GM12873 (cell line): ENCODE data around the gene MTPN.

Experiments
- TF ChIP-seq, protein P1 (sequence below): IDR thresholded peaks from 2 replicates; pipeline ENCODE4 v1.5.1; 2012; ENCODE audit warnings: low read depth, mild to moderate bottlenecking, moderate library complexity, low read length, control low read depth; ENCODE audit not compliant: insufficient read depth; ENCODE audit errors: missing control alignments

The MTPN gene

DNA sequence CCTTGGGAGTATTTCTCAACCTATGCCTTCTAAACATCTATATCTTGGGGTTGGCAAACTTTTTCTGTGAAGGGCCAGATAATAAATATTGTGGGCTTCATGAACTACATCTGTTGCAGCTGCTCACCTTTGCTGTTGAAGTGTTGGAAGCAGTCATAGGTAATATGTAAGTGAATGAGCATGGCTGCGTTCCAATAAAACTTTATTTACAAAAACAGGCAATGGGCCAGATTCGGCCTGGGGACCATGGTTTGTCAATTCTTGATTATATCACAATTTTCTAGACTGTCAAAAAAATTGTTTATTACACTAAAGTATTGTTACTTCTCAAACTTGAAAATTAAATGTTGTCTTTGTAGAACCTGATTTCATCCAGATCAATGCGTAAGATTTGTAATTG is 54.9 kb downstream of the MTPN start:
- TF ChIP-seq, protein P1, sequence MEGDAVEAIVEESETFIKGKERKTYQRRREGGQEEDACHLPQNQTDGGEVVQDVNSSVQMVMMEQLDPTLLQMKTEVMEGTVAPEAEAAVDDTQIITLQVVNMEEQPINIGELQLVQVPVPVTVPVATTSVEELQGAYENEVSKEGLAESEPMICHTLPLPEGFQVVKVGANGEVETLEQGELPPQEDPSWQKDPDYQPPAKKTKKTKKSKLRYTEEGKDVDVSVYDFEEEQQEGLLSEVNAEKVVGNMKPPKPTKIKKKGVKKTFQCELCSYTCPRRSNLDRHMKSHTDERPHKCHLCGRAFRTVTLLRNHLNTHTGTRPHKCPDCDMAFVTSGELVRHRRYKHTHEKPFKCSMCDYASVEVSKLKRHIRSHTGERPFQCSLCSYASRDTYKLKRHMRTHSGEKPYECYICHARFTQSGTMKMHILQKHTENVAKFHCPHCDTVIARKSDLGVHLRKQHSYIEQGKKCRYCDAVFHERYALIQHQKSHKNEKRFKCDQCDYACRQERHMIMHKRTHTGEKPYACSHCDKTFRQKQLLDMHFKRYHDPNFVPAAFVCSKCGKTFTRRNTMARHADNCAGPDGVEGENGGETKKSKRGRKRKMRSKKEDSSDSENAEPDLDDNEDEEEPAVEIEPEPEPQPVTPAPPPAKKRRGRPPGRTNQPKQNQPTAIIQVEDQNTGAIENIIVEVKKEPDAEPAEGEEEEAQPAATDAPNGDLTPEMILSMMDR: no peak

DNA sequence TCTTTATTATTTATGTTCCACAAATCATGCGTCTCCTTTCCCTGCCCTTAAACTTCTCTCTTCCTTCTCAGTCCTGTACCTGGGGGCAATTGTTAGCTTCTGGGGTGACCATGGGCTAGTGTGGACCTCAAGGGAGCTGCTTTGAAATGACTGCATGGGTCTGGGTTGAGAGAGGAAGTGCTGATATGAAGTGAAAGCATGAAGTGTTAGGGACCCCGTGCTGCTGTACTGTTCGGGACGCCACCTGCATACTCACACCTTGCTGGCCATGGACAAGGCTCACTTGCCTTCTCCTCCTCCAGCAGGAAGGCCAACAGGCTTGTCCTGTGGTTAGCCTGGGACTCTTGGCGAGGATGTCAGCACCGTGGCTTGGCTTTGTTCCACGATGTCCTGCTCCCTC is 56.7 kb downstream of the MTPN start:
- TF ChIP-seq, protein P1: no peak

DNA sequence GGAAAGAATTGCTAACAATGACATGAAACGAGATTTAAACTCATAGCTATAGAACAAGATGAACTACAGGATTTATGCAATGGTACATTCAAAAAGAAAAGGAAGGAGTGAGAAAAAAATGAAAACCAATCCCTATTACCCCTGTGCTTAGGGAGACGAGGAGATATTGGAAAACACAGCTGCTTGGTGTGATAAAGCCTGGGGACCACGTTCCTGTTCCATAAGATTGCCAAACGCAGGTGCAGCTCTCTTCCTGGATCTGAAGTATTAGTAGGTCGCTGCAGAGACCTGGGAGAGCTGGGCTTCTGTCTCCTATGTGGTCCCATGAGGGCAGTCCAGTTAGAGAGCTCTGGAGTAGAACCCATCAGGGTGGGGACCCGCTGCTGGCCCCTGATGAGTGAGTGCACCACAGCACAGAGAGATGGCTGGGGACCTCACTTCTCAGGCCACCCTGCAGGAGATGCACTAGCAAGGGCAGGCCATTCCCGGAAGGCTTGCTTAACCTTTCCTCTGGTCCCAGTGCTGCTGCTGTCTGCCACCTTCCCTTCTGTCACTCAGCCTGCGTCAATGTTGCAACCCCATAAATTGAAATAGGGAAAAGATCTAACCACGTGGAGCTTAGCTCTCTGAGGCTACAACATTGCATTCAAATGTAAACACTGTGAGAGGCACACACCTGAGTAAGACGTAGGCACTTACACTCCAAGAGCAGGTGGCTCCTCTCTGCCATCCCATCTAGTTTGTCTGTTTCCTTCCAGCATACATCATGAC is 57.9 kb downstream of the MTPN start:
- TF ChIP-seq, protein P1: no peak

DNA sequence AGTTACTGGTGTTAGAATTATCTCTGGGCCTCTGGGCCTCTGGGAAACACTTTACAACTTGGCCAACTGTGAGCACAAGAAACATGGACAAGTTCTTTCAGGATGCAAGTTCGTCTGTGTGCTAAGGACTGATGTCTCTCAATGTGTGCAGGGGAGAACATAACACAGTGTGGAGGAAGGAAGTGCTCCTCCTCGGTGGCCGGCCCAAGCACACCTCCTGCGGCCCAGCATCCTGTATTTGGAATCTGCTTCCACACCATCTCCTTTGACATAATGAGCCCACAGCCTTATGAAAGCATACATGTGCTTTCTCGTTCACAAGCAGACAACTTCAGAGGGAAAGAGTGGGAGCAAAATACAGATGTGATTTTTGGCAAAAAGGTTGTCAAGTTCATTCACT is 59.0 kb downstream of the MTPN start:
- TF ChIP-seq, protein P1: no peak

DNA sequence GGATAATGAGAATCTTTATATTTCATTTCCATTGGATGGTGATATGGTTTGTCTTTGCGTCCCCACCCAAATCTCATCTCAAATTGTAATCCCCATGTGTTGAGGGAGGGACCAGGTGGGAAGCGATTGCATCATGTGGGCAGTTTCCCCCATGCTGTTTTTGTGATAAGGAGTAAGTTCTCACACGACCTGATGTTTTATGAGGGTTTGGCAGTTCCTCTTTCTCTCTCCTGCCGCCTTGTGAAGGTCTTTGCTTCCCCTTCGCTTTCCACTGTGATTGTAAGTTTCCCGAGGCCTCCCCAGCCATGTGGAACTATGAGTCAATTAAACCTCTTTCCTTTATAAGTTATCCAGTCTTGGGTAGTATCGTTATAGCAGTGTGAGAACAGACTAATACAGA is 59.4 kb downstream of the MTPN start:
- TF ChIP-seq, protein P1: no peak

GRCh38 chr7:135914346-135914745 is 62.8 kb downstream of the MTPN start:
- TF ChIP-seq, protein P1: no peak

- TF ChIP-seq, protein P1: no peak
Observed at GRCh38 chr7:135913404-135913803, 63.8 kb downstream of the MTPN start.

DNA sequence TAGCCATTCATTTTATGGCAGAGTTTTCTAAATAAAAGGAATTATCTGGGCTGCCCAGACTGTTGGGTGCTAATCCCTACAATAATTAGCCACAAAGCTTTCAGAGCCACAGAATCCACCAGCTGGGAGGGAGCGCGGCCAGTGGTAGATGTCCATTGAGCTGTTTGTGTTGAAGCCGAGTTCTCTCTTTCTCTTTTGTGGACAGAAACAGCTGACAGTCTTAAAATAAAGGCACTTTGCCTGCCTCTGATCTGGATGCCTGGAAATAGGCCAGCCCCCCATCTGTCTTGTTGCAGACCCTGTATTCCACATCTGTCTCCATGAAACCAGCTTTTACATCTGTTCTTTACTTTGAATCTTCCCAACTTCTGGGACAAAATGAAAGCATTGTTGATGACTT is 66.1 kb downstream of the MTPN start:
- TF ChIP-seq, protein P1: no peak
